HG02623 (cell line): ENCODE data around the gene CACNA1H.
"Not testable (repeated sequence)": the region's sequence is repeated elsewhere in the genome, so short reads cannot be mapped to it uniquely, and the experiment has no call there.

ENCODE experiments used
- ATAC-seq: cut with Tn5 transposase; IDR thresholded peaks from one replicate; pipeline ENCODE4 v1.9.1; 2021; ENCODE audit warnings: moderate library complexity; ENCODE audit not compliant: unreplicated experiment

CACNA1H gene

GRCh38 chr16:1185460-1186207 lies 32.7 kb downstream of the CACNA1H start:
- not testable (repeated sequence) for ATAC-seq

- ATAC-seq = no peak
These were observed 35.7 kb downstream of the CACNA1H start for GRCh38 chr16:1188432-1189189.

GRCh38 chr16:1189455-1189854 lies 36.5 kb downstream of the CACNA1H start:
- ATAC-seq = no peak

DNA sequence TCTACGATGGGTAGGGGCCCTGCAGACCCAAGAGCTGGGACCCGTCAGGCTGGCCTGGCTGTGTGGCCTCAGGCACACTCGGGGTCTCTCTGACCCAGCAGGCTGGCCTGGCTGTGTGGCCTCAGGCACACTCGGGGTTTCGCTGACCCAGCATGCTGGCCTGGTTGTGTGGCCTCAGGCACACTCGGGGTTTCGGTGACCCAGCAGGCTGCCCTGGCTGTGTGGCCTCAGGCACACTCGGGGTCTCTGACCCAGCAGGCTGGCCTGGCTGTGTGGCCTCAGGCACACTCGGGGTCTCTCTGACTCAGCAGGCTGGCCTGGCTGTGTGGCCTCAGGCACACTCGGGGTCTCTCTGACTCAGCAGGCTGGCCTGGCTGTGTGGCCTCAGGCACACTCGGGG lies 37.9 kb downstream of the CACNA1H start:
- not testable (repeated sequence) for ATAC-seq

- ATAC-seq = no peak
These were observed 39.6 kb downstream of the CACNA1H start for GRCh38 chr16:1192384-1193073.

DNA sequence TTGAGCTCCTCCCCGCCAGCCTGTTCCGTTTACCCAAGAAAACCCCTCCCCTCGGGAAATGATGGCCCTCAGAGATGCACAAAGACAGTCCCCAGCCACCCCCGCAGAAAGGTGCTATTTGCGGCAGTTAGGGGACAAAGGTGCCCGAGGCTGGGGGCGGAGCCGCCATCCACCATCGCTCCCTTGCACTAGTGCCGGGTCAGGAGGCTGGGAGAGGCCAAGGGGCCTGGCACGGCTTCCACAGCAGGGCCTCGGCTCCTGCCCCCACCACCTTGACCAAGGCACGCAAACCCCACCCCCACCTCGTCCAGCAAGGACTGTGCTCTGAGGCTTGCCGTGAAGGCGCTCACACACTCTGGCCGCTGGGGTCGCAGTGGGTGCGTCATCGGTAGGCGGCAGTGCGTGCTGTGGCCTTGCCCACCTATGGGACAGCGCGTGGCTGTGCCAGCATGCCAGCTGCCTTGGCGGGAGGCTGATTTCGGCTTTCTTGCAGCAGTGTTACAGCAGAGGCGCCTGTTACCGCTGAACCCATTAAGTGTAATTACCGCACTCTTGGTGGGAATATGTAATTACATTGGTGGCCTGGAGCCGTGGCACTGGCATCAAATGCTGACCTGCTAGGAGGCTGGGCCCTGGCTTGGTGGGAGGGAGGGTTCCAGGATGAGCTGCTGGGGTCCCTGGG lies 40.4 kb downstream of the CACNA1H start:
- ATAC-seq = no peak

DNA sequence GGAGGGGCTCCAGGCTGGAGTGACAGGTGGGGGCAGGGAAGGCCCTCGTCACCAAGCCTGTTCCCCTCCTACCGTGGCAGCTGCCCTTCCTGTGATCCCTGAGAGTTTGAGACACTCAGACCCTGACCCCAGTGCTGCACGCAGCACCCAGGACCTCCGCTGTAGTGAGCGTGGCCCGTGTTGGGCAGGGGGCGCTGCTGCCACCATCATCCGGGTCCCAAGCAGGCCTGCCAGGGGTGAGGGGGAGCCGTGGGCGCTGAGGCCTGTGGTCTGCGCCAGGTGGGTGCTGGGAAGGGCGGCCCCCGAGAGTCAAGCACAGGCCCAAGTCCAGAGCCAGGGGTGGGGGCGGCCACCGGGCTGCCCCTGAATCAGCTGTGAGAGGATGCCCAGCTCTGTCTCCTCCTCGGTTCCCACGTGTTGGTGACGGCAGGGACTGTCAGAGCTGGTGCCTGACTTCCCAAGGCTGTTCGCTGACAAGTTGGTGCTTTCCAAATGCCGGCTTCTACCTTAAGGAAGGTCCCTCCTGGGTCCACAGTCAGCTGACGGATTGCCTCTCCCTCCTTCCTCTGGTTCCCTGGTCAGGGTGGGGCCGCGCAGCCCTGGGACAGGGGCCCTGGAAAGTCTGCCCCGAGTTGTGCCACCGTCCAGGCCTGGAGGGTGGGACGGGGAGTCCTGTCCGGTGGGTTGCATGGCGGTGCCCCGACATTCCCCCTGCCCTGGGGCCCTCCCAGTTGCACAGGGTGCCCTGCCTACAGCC lies 41.1 kb downstream of the CACNA1H start:
- no peak for ATAC-seq

DNA sequence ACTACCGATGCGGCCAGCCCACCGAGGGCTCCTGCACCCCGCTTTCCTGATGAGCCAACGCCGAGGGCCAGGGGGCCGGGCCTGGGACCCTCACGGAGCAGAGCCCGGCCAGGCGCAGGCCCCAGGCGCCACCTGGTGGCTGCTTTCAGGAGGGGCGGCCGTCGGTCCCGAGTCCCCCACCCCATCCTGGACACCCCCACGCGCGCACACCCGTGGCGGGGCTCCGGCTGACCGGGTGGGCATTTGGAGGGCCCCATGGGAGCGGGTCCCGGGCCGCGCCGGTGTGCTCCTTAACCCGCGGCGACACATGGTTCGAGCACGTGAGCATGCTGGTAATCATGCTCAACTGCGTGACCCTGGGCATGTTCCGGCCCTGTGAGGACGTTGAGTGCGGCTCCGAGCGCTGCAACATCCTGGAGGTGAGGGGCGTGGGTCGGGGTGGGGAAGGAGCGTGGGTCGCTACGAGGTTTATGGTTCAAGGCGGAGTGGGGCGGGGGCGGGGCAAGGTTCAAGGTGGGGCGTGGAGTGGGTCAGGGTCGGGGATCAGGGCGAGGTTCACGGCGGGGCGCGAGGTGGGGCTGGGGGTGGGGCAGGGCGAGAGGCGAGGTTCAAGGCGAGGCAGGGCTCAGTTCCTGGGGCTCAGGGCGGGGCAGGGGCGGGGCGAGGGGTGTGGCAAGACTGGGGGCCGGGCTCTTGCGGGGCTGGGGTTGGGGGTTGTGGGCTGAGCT lies 41.9 kb downstream of the CACNA1H start:
- ATAC-seq = no peak

DNA sequence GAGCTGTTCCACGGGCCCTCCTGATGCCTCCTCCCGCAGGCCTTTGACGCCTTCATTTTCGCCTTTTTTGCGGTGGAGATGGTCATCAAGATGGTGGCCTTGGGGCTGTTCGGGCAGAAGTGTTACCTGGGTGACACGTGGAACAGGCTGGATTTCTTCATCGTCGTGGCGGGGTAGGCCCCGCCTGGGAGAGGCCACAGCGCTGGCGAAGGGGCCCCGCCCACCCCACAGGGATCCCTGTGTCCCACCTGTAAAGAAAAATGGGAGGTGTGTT lies 42.4 kb downstream of the CACNA1H start:
- ATAC-seq = no peak

GRCh38 chr16:1196494-1196893 lies 43.6 kb downstream of the CACNA1H start:
- ATAC-seq = no peak

DNA sequence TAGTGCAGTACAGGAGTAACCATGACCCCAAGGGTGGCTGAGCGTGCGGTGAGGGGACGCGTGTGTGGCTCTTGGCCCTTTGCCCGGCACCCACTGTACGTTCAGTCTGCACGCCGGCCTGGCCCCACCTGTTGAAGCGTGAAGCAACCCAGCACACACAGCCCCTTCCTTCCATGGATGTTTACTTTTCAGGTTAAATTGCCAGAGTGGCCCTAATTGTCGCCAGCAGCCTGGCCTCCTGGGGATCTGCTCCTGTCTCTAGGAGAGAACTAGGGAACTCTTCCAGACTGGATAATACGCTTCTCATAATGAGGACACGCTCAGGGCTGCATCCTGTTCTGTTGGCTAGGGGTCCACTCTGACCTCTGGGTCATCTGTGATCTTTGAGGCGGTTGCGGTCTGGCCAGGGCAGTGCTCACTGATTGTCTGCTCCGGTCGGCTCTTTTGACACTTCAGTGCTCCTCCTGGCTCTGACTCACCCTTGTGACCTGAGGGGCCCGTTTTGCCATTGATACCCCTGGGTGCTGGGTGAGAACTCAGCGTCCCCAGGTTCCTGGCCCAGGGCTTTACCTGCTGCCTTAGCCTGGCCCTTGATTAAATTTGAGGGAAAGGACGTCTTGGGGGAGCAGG lies 44.4 kb downstream of the CACNA1H start:
- no peak for ATAC-seq

GRCh38 chr16:1198194-1198593 lies 45.3 kb downstream of the CACNA1H start:
- ATAC-seq = no peak

DNA sequence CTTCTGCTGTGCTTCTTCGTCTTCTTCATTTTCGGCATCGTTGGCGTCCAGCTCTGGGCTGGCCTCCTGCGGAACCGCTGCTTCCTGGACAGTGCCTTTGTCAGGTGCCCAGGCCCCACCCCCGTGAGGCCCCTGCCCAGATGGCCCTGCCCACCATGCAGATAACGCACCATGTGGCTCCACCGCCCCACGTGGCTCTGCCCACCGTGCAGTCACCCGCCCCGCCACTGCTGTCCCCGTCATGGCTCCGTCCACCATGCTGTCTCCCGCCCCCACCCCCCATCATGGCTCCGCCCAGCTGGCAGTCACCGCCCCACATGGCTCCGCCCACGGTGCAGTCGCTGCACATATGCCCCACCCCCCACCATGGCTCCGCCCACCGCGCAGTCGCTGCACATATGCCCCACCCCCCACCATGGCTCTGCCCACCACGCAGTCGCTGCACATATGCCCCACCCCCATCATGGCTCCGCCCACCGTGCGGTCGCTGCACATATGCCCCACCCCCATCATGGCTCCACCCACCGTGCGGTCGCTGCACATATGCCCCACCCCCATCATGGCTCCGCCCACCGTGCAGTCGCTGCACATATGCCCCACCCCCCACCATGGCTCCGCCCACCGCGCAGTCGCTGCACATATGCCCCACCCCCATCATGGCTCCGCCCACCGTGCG lies 45.9 kb downstream of the CACNA1H start:
- not testable (repeated sequence) for ATAC-seq

DNA sequence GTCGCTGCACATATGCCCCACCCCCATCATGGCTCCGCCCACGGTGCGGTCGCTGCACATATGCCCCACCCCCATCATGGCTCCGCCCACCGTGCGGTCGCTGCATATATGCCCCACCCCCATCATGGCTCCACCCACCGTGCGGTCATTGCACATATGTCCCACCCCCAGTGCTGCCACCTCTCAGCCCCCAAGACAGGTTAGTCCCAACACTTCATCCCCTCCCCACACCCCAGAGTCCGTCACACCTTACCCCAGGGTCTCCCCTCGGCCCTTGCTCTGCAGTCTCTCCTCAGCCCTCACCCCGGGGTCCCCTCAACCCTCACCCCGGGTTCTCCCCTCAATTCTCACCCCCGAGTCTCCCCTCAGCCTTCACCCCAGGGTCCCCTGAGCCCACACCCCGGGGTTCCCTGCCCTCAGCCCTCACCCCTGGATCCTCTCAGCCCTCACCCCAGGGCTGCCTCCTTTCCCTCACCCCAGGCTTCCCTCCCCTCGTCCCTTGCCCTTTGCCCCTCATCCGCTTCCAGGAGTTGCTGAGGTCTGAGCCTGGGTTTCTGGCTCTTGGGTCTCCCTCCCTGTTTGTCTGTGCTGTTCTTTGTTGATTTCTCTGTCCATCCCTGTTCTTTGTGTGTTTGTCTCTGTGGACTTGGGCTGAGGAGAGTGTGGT lies 46.6 kb downstream of the CACNA1H start:
- no peak for ATAC-seq

DNA sequence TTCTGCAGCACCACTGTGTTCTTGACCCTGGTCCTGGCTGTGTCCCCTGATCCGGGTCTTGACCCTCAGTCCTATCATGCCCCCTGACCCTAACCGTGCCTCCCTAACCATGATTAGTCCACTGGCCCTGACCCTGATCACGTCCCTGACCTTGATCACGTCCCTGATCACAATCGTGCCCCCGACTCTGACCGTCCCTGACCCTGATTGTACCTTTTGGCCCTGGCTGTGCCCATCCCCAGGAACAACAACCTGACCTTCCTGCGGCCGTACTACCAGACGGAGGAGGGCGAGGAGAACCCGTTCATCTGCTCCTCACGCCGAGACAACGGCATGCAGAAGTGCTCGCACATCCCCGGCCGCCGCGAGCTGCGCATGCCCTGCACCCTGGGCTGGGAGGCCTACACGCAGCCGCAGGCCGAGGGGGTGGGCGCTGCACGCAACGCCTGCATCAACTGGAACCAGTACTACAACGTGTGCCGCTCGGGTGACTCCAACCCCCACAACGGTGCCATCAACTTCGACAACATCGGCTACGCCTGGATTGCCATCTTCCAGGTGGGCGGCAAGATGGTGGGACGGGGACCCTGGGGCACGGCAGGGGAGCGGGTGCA lies 47.2 kb downstream of the CACNA1H start:
- ATAC-seq = no peak

- no peak for ATAC-seq
These were observed 48.5 kb downstream of the CACNA1H start for GRCh38 chr16:1201444-1201843.

DNA sequence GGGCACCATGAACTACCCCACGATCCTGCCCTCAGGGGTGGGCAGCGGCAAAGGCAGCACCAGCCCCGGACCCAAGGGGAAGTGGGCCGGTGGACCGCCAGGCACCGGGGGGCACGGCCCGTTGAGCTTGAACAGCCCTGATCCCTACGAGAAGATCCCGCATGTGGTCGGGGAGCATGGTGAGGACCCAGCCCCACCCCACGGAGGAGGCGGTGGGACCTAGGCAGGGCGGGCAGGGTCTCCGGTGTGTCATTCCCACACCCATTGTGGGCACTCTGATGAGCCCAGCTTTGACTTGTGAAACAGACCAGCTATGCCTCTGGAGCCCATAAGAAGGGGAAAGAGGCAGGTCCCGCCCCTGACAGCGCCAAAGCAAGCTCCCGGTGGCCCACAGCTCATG lies 49.4 kb downstream of the CACNA1H start:
- no peak for ATAC-seq

DNA sequence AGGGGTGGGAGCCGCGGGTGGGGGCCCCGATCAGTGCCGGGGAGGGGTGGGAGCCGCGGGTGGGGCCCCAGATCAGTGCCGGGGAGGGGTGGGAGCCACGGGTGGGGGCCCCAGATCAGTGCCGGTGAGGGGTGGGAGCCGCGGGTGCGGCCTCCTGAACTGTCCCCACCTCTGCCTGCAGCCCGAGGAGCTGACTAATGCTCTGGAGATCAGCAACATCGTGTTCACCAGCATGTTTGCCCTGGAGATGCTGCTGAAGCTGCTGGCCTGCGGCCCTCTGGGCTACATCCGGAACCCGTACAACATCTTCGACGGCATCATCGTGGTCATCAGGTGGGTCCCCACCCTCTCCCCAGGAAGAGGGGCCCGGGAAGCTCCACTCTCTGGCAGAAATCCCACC lies 52.0 kb downstream of the CACNA1H start:
- no peak for ATAC-seq
